Bone marrow (tissue), 2 donors: ENCODE measurements around the gene CSRP1.
A peak's percentile ranks its signal among the peaks of the same experiment; 100 is the strongest.
"Not testable (repeated sequence)": the region's sequence is repeated elsewhere in the genome, so short reads cannot be mapped to it uniquely, and the experiment has no call there.

Experiments
- DNase-seq, 2 donors: peaks; one replicate each; lab custom pipeline; 2025; lab: John Stamatoyannopoulos, UW

Gene CSRP1

DNA sequence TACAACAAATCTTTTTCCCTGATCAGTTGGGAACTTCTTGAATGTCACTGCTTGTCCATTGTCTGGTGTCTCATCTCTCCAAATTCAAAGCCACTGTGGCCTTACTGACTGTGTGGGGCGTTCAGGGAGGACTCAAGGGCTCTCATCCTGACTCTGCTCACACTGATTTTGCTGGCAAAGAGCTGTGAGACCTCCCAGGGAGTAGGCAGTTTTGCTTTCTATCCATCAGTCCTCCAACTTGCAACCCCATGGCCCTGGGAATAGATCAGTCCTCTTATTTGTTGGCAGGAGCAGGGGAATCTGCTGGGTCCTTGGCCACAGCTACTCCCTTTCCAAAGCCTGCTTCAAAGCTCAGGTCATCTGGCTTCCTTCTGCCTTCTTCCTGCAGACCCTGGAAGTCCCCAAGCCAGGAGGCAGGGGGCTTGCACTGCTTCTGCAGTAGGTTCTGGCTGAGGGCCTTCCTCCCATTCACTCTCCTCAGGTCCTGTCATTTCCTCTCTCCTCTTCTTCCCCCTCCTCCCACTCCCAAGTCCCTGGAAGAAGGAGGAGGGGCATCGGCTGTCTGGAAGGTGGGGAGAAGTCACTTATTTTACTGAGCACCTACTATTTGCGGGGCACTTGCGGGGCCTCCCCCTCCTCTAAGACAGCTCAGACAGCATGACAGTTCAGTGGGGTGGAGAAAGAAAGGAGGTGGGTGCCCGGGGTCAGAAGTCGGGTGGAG is 31.1 kb upstream of the CSRP1 start:
- DNase-seq, result no peak

DNA sequence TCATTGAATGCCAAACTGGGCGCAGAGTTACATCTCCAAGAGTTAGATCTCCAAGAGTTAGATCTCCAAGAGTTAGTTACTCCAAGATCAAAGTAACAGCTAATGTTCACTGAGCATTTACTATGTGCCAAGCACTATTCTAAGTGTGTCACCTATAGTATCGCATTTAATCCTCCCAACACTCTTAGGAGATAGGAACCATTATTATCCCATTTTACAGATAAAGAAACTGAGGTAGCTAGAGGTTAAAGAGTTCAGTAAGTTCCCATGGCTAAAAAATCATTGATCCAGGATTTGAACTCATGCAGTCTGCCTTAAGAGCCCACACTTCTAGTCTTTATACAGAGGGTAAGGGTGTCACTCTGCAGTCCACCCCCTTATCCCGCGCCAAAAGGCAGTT is 30.5 kb upstream of the CSRP1 start:
- DNase-seq, result no peak

DNA sequence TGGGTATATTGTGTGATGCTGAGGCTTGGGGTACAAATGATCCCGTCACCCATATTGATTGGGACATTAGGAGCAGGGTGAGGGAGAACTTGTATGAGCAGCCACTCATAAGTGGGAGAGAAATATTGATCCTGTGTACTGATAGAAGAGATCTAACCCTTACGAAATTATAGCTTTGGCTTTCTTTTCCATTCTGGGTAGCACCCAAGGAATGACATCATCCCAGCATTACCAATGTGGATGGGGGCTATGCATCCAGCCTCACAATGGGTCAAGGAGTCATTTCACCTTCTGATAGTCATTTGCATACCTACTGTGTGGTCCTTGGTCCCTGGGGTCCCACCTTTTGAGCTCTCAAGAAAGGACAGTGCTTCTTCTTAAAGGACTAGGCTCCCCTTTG is 30.1 kb upstream of the CSRP1 start:
- DNase-seq, result no peak

DNA sequence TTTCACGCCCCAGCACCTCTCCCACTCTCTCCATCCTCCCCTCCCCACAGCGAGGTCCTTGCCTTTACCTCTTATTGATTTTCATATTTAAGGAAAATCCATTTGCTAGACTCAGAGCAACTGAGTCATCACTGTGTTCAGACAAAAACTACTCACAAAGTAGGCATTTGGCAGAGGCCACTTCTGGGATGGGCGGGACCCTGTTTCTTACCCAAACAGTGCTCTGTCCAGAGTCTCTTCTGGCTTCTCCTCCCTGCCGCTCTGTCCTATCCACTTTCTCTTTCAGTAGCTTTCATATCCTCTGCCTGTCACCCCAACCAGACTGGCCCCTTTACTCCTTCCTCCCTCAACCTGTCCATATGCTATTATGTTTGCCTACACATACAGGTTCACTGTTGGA is 29.6 kb upstream of the CSRP1 start:
- DNase-seq, result no peak

DNA sequence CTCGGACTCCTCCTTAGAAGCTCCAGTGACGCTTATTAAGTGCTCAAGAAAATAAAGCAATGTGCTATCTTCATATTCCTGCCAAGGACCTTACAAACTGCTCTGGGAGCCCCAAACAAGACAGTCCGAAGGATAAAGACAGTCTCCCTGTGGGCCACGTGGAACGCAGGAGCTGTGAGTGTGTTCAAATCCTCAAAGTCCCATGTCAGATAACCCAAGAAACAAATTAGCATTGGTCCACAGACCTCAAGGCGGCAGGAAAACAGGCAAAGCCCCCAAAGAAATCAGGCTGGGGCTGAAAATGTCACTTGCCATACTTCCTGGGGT is 29.0 kb upstream of the CSRP1 start:
- DNase-seq, result no peak

DNA sequence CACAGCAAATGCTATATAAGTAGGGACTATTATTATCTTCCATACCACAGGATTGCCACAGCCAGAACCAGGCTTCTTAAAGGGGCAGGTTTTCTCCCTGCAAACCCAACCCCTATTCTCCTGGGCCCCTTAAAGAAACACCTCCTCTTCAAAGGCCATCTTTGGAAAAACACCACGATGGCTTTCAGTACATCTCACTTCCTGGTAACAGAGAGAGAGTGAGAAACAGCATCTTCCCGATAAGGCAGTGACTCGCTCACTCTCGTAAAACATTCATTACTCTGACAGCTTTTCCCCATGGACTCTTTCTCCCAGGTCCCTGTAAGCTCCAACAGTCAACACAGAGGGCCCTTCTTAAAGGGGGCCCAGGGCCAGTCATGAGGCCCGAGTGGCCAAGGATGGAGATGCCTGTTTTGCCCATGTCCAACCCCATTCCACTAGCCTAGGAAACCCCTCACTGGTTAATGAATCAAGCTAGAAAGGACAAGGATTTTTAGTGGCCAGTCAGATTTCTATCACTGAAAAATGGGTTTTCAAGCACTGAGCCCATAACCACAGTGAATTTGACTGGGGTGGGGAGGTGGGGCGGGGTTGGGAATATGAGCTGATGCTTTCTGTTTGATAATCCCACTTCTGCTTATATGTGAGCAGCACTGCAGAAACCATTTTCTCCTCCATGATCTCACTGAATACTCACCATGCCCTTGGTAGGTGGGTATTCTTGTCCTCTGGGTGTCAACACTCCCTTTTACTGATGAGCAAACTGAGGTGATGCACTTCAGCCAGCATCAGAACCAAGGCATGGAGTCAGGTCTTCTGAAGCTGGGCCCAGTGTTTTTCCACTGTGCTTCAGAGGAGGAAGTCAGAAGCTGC is 28.4 kb upstream of the CSRP1 start:
- no peak for DNase-seq

DNA sequence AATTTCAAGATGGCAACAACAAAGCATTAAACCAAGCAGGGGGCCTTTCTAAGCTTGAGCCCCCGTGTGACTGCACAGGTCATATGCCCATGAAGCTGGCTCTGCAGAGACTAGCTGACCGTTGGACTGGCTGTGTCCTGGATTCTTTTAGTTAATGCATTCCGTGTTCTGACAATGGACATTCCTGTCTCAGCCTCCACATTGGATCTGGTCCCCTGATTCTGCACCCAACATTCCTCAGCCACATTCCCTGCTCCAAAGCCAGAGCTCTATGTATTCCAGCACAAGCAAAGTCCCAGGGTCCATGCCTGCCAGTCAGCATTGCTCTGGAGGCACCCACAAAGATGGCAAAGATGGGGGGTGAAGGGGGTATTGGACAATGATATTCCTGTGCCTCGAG is 26.9 kb upstream of the CSRP1 start:
- DNase-seq, result no peak

DNA sequence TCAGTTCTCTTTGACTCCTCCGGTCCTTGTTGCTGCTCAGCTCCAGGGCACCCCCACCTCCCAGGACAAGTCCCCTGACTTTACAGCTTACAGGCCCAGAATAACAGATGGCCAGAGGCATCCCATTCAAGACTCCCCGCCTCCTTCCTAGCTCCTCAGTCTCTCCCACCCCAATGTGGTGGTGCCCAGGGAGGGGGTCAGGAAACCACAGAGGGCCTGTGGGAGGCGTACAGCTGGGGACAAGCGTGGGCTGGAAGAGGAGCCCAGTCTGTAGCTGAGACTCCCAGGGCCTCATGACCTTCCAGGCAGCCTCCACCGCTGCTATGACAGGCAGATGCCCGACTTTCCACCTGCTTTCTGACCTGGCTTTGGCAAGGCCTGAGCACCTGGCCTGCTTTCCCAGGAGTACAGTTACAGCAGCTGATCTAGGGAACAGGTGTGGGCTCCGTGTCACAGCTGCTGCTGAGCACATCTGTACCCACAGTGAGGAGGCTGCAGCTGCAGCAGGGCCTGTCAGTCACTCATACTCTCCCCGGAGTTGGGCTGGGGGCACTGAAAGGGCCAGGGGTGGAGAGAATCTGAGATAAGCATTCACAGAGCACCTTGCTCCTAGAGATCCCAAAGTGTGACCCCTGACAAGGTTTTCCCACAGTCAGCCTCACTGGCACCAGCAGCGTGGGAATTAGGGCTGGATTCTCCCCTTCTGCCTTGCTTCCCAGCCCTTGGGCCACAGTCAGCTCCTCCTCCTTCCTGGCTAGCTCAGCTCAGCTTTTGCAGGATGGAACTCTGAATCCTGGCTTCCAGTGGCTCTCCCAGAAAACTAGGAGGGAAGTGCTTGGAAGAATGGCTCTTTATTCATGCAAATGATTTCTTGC is 24.9 kb upstream of the CSRP1 start:
- DNase-seq, result no peak

DNA sequence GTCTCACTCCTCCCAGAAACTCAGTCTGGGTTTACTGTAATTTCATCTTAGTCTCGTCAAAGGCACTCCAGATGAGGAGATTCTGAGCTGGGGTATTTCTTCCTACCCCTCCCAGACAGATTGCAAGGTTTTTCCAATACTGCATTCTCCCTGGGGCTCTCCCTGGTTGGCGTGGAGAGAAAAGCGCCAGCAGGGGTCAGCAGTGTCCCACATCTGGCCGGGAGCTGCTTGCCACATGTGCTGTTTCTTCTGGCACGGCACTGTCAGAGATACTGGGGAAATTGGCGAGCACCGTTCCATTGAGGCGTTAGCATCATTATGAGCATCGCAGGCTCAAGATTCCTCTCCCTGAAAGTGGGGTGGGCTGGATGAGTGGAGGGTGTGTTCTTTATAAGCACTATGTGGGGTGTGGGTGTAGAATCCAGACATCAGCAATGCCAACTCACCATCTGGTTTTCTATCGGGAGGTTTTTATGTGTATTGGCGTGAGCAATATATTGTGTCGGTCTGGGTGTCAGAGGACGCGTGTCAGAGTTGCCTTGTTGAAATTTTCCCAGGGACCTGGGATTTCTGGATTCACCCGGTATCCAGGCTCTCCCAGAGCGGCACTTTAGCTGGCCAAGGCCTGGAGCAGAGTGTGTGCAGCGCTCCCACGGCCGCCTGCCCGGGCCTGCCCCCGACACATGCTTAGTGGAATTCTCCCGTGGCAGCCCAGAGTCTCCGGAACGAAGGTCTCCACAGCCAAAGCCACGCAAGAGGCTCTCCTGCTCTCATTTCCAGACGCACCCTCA is 24.0 kb upstream of the CSRP1 start:
- peak; percentile 15 to 53 for DNase-seq

DNA sequence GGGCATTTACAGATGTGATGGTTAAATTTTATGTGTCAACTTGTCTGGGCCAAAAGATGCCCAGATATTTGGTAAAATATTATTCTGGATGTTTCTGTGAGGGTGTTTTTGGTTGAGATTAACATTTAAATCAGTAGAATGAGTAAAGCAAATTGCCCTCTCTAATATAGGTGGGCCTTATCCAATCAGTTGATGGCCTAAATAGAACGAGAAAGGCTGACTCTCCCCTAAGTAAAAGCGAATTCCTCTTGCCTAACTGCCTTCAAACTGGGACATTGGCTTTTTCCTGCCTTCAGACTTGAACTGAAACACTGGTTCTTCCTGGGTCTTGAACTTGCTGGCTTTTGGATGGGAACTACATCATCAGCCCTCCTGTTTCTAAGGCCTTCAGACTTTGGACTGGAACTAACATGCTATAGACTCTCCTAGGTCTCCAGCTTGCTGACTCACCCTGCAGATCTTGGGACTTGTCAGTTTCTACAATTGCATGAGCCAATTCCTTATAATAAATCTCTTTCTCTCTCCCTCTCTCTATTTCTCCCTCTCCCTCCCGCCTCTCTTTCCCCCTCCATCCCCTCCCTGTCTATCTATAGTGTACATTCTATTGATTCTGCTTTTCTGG is 21.8 kb upstream of the CSRP1 start:
- DNase-seq, result no peak

DNA sequence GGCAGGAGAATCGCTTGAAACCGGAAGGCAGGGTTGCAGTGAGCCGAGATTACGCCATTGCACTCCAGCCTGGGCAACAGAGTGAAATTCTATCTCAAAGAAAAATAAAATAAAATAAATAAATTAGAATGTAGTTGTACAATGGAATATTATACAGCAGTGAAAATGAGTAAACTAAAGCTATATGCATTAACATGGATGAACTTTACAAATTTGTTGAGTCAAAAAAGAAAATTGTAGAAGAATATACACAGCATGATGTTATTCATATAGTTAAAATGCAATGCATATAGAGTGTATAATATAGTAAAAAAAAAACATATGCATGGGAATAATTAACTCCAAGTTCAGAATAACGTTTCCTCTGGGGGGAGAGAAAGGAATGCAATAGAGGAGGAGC is 21.0 kb upstream of the CSRP1 start:
- DNase-seq, result no peak

DNA sequence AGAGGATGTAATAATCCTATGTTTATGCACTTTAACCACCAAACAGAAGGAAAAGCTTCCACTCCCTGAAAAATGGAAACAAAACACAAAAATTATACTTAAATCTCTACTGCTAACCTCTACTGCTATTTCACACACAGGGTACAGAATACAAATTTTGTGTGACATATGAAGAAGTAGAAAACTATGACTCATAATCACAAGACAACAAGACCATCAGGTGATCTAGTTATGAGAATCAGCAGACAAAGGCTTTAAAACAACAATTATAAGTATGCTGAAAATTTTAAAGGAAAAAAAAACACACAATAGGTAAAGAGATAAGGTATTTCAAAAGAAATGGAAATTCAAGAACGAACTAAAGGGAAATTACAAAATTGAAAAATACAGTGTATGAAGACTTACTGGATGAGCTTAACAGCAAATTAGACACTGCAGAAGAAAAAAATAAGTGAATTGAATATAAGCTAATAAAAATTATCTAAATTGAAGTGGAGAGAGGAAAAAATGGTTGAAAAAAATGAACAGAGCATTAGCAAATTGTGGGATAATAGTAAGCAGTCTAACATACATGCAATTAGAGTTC is 18.4 kb upstream of the CSRP1 start:
- no peak for DNase-seq

DNA sequence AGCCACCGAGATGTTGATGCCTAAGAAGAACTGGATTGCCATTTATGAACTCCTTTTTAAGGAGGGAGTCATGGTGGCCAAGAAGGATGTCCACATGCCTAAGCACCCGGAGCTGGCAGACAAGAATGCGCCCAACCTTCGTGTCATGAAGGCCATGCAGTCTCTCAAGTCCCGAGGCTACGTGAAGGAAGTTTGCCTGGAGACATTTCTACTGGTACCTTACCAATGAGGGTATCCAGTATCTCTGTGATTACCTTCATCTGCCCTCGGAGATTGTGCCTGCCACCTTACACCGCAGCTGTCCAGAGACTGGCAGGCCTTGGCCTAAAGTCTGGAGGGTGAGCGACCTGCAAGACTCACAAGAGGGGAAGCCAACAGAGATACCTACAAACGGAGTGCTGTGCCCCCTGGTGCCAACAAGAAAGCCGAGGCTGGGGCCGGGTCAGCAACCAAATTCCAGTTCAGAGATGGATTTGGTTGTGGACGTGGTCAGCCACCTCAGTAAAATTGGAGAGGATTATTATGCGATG is 13.2 kb upstream of the CSRP1 start:
- not testable (repeated sequence) for DNase-seq

DNA sequence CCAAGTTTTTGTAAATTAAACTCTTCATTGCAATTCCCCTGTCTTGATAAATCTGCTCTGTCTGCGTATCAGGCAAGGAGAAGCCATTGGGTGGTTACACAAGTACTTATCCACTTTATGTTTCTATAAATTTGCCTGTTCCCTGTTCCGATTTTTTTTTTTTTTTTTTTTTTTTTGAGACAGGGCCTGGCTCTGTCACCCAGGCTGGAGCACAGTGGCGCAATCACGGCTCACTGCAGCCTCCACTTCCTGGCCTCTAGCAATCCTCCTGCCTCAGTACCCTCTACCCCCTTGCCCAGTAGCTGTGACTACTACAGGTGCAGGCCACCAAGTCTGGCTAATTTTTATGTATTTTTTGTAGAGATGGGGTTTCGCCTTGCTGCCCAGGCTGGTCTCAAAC is 11.1 kb upstream of the CSRP1 start:
- no peak for DNase-seq

DNA sequence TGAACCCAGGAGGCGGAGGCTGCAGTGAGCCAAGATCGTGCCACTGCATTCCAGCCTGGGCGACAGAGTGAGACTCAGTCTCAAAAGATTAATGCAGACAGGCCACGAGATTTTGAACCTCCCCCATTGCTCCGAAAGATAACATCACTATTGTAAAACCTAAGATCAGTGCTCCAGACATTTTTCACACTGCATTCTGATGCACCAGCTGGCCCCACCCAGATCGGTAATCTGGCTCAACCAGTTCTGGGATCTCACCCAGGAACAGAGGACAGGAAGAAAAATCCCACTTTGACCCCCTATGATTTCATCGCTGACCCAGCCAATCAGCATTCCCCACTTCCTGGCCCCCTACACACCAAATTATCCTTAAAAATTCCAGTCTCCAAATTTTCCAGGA is 10.7 kb upstream of the CSRP1 start:
- no peak for DNase-seq

DNA sequence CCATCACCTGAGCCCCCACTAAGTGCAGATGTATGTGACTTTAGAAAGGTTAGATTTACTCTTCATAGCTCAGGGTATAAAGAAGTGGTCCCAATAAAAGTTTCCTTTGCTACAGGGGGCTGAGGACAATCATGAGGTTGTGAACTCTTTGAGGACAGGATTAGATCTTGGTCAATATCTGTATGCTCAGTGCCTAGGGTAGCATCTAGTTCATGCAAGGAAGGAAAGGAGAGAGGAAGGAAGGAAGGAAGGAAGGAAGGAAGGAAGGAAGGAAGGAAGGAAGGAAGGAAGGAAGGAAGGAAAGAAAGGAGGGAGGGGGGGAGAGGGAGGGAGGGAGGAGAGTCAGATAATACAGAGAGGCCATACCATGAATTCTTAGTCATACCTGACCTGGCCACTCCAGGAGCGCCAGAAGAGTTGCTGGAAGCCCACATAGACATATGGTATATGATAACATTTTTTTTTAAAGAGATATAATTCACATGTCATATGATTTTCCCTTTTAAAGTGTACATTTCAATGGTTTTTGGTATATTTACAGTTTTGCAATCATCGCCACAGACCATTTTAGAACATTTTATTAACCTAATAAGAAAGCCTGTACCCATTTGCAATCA is 9.7 kb upstream of the CSRP1 start:
- DNase-seq, result no peak

DNA sequence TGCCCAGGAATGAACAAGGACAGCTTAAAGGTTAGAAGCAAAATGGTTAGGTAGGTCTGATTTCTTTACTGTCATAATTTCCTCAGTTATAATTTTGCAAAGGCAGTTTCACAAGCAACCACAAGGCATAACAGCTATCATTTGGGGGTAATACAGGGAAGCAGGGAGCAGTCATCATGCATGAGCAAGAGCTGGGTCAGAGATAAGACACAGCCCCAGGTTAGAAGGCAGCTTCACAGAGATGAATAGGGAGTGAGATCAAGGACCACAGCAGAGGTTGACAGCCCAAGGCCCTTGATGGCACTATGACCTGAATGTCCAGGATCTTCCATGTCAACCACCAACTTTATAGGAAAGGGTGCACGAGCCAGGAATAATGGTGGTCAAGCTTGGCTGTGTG is 9.0 kb upstream of the CSRP1 start:
- no peak for DNase-seq

DNA sequence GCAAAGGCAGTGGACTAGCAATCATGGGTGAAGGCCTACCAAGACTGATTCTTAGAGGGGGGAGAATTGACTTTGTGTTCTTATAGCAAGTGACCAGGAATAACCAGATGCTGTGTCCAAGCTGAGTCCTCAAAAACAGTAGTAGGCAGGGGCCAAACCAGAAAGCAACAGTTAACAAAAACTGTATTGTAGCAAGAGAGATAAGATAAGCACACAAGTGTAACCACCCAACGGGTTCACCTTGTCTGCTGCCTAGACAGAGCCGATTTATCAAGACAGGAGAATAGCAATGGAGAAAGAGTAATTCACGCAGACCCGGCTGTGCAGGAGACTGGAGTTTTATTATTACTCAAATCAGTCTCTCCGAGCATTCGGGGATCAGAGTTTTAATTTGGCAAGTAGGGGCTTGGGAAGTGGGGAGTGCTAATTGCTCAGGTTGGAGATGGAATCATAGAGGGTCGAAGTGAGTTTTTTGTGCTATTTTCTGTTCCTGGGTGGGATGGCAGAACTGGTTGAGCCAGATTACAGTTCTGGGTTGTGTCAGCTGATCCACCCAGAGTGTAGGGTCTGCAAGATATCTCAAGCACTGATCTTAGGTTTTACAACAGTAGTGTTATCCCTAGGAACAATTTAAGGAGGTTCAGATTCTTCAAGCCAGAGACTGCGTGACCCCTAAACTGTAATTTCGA is 8.3 kb upstream of the CSRP1 start:
- DNase-seq, result no peak

DNA sequence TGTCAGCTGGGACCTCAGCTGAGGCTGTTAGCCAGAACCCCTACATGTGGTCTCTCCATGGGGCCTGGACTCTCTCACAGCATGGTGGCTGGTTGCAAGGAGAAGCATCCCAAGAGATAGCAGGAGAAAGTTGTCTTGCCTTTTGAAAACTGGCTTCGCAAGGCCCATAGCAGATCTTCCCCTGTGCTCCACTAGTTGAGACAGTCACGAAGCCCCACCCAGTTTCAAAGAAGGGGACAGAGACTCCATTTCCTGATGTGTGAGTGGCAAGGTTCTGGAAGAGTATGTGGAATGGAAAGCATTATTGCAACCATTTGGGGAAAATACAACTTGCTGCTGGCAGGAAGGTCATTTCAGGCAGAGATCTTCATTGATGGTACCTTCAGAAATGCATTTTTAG is 7.5 kb upstream of the CSRP1 start:
- DNase-seq, result no peak
